ENCODE data around the gene MANSC4. TPM values are rescaled to one million over a fixed set of nuclear protein-coding genes. Genes with fewer than 3 reads are reported as not detected.

The MANSC4 gene
- total and polyA plus RNA-seq, 9 of the 15 experiments (the other 6 are each of a cell fraction or from before 2014, with no cell fraction given): not detected

DNA sequence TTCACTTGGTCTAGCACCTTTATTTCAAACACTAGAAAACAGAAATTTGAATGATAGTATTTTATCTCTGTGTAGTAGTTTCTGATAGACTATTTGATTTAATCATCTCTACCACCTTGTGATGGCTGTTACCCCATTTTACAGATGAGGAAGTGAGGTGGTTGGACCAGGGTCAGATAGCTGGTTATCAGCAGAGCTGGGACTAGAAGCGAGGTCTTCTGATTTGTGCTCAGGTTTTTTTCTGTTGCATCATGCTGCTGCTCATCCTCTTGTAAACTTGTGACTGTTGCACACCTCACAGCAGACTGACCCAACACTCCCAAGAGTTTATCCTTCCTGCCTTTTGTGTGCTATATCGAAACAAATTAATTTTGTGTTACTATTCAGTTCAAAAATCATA, 10.1 kb upstream of the MANSC4 start (continued):
- TF ChIP-seq ASH1L (IDR thresholded peaks at IDR 0.05; ENCODE audit: borderline replicate concordance, low read depth, partially characterized antibody): no peak
- TF ChIP-seq SIN3A (IDR thresholded peaks at IDR 0.05; ENCODE audit: borderline replicate concordance in 2 of 2, control insufficient read depth in 1 of 2, low read depth in 2 of 2, low read length in 2 of 2): no peak
- TF ChIP-seq, protein P1, sequence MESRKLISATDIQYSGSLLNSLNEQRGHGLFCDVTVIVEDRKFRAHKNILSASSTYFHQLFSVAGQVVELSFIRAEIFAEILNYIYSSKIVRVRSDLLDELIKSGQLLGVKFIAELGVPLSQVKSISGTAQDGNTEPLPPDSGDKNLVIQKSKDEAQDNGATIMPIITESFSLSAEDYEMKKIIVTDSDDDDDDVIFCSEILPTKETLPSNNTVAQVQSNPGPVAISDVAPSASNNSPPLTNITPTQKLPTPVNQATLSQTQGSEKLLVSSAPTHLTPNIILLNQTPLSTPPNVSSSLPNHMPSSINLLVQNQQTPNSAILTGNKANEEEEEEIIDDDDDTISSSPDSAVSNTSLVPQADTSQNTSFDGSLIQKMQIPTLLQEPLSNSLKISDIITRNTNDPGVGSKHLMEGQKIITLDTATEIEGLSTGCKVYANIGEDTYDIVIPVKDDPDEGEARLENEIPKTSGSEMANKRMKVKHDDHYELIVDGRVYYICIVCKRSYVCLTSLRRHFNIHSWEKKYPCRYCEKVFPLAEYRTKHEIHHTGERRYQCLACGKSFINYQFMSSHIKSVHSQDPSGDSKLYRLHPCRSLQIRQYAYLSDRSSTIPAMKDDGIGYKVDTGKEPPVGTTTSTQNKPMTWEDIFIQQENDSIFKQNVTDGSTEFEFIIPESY (CRISPR knock-in tag; IDR thresholded peaks at IDR 0.05): no peak

DNA sequence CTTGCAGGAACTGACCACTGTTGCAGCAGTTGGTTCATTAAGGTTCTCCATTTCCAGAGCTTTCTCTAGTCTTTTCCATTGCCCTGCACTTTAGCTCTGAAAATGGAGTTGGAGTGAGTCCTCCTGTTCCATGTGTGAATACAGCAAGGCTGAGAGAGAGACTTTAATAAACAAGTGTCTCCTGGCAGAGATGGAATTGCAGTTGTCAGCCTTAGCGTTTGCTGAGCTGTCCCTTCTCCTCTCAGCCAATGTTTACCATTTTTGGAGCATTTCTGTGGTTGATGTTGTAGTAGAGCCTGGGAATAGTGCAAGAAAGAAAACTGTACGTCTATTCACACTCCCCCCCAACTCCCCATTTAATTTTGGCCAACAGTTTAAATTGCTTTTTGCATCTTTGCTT, 7.5 kb upstream of the MANSC4 start:
- TF ChIP-seq SRF (CRISPR knock-in tag; IDR thresholded peaks at IDR 0.05): no peak
- TF ChIP-seq SIN3A (IDR thresholded peaks at IDR 0.05; ENCODE audit: borderline replicate concordance in 2 of 2, control insufficient read depth in 1 of 2, low read depth in 2 of 2, low read length in 2 of 2): no peak
- no peak for TF ChIP-seq TRIM24 (IDR thresholded peaks at IDR 0.05)
- TF ChIP-seq RBM15 (IDR thresholded peaks at IDR 0.05; ENCODE audit: insufficient read depth, low read length): no peak
- no peak for TF ChIP-seq HMG20A (CRISPR knock-in tag; conservative IDR thresholded peaks at IDR 0.05)
- no peak for TF ChIP-seq ZC3H4 (CRISPR knock-in tag; IDR thresholded peaks at IDR 0.05; ENCODE audit: borderline replicate concordance)

More for the DNA sequence above, 7.5 kb upstream of the MANSC4 start:
- peaks cover 0 to 6% of the 10 kb centered on the region in 2 experiments; a peak in 2 of 5 replicates for H3K4me1 ChIP-seq (replicated peaks in 1 of 2; ENCODE audit: control insufficient read depth in 2 of 2, insufficient read depth in 2 of 2, low read length in 2 of 2)
- no TSS peak for BruUV-seq (replicated peaks)
- no peak overlapping the region for H3K27ac ChIP-seq (ENCODE audit: extremely low read depth, low read depth, low read length)
- H3K4me3 ChIP-seq: no peak overlapping the region
- FAIRE-seq (no peak), DNase-seq (ENCODE audit: extremely low read depth in 1 of 4, low spot score in 3 of 4) (no peak), ATAC-seq (no peak)
- no peaks in the 10 kb centered on the region for H3K9me3 ChIP-seq (replicated peaks; ENCODE audit: control insufficient read depth, insufficient read depth, low read depth, low read length)
- no peak overlapping the region for H3K4me2 ChIP-seq (ENCODE audit: insufficient read depth, low read length)
- intact Hi-C loops (cut with micrococcal nuclease) (no loop called here), in situ Hi-C loops (cut with MboI) (no loop called here)
- no peaks in the 10 kb centered on the region for H3K9me1 ChIP-seq (ENCODE audit: control insufficient read depth, insufficient read depth, low read length)
- H3K36me3 ChIP-seq (ENCODE audit: control insufficient read depth, insufficient read depth, low read length): peaks cover 24% of the 10 kb centered on the region; the same call in 2 of the 3 replicates
- WGBS (ENCODE audit: insufficient coverage, low coverage, missing lambda C conversion rate): 54% methylated on average over 2 of the region's 2 CpGs
- CTCF ChIA-PET (ENCODE audit: low intra/inter-chr PET ratio): no interaction called here
- no peaks in the 10 kb centered on the region for H4K20me1 ChIP-seq (replicated peaks; ENCODE audit: control insufficient read depth, insufficient read depth, low read length)
- H3K9ac ChIP-seq (ENCODE audit: insufficient read depth in 1 of 2, low read depth in 2 of 2, low read length in 2 of 2): no peak overlapping the region
- peaks cover 6% of the 10 kb centered on the region; the same call in 2 of the 3 replicates for H3K79me2 ChIP-seq (ENCODE audit: control insufficient read depth, insufficient read depth, low read length)
- no peak overlapping the region for H2AFZ ChIP-seq (ENCODE audit: low read depth, low read length)
- POLR2A ChIA-PET: interaction anchor here (0.5 to 1.6 kb wide), 4 partner anchors 8 to 27 kb away, joined by 3 to 4 read pairs (median 3); no protein-coding TSS in a partner anchor
- H3K27me3 ChIP-seq (ENCODE audit: control insufficient read depth in 2 of 2, insufficient read depth in 2 of 2, low read length in 2 of 2): no peaks in the 10 kb centered on the region

All from K562 (cell line).